ENCODE data around the gene ATXN1L.
A peak's percentile ranks its signal among the peaks of the same experiment; 100 is the strongest.
"Not testable (repeated sequence)": the region's sequence is repeated elsewhere in the genome, so short reads cannot be mapped to it uniquely, and the experiment has no call there.

ATXN1L gene

GRCh38 chr16:71853413-71853812 is 7.6 kb downstream of the ATXN1L start:
- DNase-seq = no peak

GRCh38 chr16:71854369-71854948 is 8.7 kb downstream of the ATXN1L start:
- DNase-seq = no peak

- DNase-seq = no peak
Measured at GRCh38 chr16:71855937-71856662, 10.3 kb downstream of the ATXN1L start.

GRCh38 chr16:71859762-71860521 is 14.2 kb downstream of the ATXN1L start:
- DNase-seq = no peak

- no peak for DNase-seq
Measured at GRCh38 chr16:71863995-71864394, 18.2 kb downstream of the ATXN1L start.

GRCh38 chr16:71865173-71865863 is 19.5 kb downstream of the ATXN1L start:
- DNase-seq = no peak

GRCh38 chr16:71867175-71867574 is 21.4 kb downstream of the ATXN1L start:
- DNase-seq = not testable (repeated sequence)

GRCh38 chr16:71867939-71868338 is 22.2 kb downstream of the ATXN1L start:
- DNase-seq = peak in 1 of 2 experiments; percentile 12

- no peak for DNase-seq
Measured at GRCh38 chr16:71869089-71869488, 23.3 kb downstream of the ATXN1L start.

- DNase-seq = no peak
Measured at GRCh38 chr16:71870818-71871217, 25.0 kb downstream of the ATXN1L start.

GRCh38 chr16:71873199-71873598 is 27.4 kb downstream of the ATXN1L start:
- no peak for DNase-seq

GRCh38 chr16:71878911-71879310 is 33.1 kb downstream of the ATXN1L start:
- DNase-seq = no peak

GRCh38 chr16:71880176-71880575 is 34.4 kb downstream of the ATXN1L start:
- no peak for DNase-seq

- DNase-seq = peak; percentile 14 to 74
Measured at GRCh38 chr16:71882505-71883167, 36.9 kb downstream of the ATXN1L start.

- DNase-seq = peak in 1 of 2 experiments; percentile 55
Measured at GRCh38 chr16:71883168-71883848, 37.5 kb downstream of the ATXN1L start.

- peak in 1 of 2 experiments; percentile 36 for DNase-seq
Measured at GRCh38 chr16:71883849-71884638, 38.3 kb downstream of the ATXN1L start, which contains the start of gene ZNF821. TSS of gene ZNF821 (minus strand) at chr16:71884182. CDS start at chr16:71879946, 4,236 bp downstream.

- no peak for DNase-seq
Measured at GRCh38 chr16:71885261-71885650, 39.5 kb downstream of the ATXN1L start.

- DNase-seq = no peak
Measured at GRCh38 chr16:71889147-71889546, 43.4 kb downstream of the ATXN1L start.

GRCh38 chr16:71893888-71894228 is 48.1 kb downstream of the ATXN1L start:
- DNase-seq = no peak

GRCh38 chr16:71894229-71894920 is 48.6 kb downstream of the ATXN1L start:
- DNase-seq = no peak
